HG03354 (cell line): ENCODE data around the gene ZNF892.
A peak's percentile ranks its signal among the peaks of the same experiment; 100 is the strongest.
"Not testable (repeated sequence)": the region's sequence is repeated elsewhere in the genome, so short reads cannot be mapped to it uniquely, and the experiment has no call there.

Experiments used
- ATAC-seq: cut with Tn5 transposase; IDR thresholded peaks from one replicate; pipeline ENCODE4 v1.9.1; 2021; ENCODE audit warnings: mild to moderate bottlenecking; ENCODE audit not compliant: unreplicated experiment, poor library complexity, severe bottlenecking

Gene ZNF892

DNA sequence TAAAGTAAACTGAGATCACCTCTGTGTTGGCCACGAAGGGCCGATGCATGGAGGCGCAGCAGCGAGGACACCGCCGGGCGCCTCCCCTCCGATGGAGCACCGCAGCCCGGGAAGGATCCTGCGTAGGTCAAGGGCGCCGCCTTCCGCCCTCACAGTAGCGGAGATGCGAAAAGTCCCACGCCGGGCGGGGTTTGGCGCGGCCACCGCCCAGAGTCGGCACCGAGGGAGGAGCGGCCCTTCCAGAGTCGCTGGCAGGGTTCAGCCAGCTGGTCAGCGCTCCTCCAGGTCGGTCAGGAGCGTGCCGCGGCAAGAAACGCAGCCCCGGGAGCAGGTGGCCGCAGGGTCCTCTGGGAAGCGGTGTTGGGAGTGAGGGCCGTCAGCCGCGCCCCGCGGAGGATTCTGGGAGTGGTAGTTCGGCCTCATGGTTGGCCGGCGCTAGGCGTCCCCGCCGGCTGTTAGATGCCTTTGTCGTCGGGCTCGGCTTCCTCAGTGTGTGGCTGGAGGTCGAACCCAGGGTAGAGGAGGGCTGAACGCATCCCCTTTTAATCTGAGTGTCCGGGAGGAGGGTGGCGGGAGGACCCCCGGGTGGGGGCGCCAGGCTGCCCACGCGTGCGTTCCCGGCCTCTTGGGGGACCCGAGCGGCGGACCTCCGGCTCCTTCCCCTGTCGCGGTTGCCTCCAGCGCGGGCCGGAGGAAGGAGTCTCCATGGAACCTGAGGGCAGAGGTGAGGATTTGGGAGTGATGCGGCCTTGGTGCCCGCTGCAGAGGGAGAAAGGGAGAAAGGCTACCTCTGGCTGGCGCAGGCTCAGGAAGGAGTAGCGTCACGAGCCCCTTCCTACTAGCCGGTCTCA lies at the start of gene ZNF892:
Gene ZNF892 (plus strand): TSS at position 411 of the 851 bp plus-strand sequence. CDS start 295 bp downstream, at position 706.
- peak; percentile 99 for ATAC-seq

- ATAC-seq, result no peak
Measured at GRCh38 chr2:95158441-95158840, 48.9 kb upstream of the ZNF892 start.

DNA sequence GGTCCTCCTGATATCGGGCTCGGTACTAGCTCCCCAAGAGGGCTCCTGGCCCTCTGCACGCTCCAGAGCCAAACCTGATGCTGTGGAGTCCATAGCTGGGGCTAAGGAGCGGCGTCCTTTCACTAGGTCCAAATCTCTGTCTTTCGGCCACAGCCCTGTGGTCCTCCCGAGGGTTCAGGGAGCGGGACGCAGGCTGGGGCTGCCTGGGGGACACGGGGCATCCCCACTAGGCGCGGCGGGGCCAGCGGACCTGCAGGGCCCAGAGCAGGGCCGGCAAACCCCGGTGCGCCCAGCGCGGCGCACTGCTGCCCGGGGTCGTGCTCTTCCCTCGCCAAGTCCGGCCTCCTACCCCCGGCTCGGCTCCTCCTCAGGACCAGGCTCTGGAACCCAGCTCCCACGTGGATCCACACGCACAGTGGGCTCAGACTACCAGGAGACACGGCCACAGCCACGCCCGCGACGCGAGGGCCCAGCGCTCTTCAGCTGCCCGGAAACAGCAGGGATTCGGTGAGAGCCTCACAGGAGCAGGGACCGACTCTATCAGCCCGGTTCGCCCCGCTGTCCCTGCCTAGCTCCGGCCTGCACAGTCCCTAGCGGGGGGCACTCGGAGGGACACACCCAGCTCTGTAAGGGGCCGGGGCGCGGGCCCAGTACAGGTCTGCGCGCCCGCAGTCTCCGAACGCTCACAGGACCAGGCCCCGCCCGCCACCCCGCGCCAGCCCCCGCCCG lies 48.3 kb upstream of the ZNF892 start:
- ATAC-seq, result peak; percentile 64

- ATAC-seq, result peak; percentile 91
Measured at GRCh38 chr2:95159690-95160449, 47.5 kb upstream of the ZNF892 start, which contains the start of gene ZNF514. Gene ZNF514 (minus strand): TSS chr2:95159848. CDS start chr2:95153253, 6,595 bp downstream.

DNA sequence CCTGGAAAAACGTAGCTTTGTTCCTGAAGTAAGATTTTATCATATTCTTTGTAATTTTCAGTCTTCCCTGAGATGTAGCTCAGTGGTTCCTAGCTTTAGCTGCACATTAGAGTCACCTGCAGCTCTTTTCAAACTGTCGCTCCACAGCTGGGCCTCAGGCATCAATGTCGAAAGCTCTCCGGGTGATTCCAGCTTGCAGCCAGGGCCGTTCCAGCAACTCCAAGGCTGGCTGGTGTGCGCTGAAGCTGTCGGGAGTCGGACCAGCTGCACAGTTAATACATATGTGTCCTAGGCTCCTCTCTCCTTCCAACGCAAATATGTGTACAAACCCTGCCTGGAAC lies 42.3 kb upstream of the ZNF892 start:
- no peak for ATAC-seq

DNA sequence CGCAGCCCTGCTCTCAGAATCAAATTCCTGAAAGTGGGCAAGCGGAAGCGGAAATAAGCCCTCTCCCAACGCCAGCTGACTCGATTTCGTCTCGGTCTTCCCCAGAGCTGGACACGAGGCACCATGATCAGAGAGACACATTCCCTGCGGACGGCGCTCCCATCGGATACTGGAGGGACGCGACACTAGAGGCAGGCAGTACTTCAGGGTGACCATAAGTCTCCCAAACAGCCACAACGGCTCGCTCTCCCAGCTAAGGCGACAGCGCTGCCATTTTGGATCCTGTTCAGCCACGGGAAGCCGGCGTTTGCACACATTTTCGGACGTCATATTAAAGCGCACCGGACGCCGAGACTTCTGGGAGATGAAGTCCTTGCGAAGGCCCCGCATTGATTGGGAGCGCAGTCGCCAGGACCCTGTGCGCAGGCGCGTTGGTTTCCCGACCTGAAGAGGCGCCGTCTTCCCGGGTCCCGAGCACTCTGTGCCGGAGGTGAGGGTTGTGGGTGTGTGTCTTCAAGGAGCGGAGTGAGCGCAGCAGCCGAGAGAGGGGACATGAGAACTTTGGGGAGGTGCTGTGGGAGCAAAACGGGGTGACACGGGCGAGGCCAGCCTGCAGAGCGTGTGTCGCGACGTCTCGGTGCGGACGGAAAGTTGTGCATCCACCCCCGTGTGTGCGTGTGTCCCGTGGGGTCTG lies 41.8 kb upstream of the ZNF892 start, which contains the start of gene ZNF2:
Gene ZNF2 (plus strand): TSS at position 439 of the 694 bp plus-strand sequence. CDS start 10,418 bp downstream, outside the sequence.
- peak; percentile 94 for ATAC-seq

DNA sequence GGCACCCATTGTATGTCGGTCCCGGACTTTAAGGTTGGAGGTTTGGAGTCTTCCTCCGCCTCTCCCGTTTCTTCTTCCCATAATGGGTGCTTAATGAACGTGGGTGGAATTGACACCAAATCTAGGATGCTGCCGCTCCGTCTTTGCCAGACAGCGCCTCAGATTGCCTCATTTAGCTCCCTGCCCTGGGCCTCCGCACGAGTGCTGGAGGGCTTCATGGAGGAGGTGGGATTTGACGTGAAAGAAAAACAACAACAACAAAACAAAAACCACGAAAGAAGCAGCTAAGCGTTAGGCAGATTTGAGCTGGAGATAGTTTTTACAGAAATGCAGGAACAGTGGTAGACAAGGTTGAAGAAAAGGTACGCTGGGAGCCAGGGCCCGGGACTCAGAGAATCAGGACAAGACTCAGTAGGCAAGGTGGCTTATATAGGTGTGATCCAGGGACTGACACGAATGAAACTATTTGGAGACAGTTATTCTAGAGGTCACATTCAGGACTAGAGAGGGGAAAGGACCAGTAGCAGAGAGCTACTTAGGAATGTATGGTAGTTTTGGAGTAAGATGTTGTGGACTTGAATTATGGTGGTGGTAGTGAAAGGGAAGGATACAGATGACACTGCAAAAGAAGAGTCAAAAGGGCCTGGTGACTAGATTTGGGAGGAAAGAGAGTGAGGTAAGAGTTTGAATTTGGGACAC lies 41.1 kb upstream of the ZNF892 start:
- ATAC-seq, result no peak

GRCh38 chr2:95171902-95172301 lies 35.4 kb upstream of the ZNF892 start:
- ATAC-seq, result no peak

DNA sequence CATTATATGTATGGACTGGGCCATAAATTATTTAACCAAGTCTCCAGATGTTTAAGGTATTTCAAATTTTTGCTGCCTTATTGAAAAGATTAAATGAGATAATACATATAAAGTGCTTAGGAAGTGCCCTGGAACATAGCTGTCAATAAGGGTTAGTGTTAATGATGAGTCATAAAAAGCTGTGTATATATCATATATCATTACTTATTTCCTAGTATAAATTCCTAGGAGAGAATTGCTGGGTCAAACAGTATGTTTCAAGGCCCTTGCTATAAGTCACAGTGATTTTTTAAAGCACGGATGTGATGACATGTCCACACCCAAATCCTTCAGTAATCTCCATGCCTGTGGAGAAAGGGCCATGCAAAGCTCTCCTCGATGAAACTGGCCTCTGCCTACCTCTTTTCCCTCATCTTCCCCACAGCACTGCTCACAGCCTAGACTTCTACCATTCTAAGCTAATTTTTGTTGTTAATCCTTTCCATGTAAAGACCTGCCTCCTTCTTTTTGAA lies 33.2 kb upstream of the ZNF892 start:
- no peak for ATAC-seq

DNA sequence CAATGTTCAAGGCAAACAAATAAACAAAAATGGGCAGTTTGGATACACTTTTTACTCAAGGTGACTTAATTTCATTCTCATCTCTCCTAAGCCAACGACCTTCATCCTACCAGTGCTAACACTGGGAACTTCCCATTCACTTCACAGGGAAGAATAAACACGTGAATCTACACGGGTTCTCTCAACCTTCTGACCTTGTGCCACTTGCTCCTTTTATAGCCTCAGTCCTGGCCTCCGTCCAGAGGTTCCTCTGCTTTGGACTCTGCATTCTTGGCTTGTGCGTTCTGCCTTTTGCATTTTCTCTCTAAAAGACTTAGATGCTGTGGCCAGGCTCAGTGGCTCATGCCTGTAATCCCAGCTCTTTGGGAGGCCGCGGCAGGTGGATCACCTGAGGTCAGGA lies 27.9 kb upstream of the ZNF892 start:
- no peak for ATAC-seq

DNA sequence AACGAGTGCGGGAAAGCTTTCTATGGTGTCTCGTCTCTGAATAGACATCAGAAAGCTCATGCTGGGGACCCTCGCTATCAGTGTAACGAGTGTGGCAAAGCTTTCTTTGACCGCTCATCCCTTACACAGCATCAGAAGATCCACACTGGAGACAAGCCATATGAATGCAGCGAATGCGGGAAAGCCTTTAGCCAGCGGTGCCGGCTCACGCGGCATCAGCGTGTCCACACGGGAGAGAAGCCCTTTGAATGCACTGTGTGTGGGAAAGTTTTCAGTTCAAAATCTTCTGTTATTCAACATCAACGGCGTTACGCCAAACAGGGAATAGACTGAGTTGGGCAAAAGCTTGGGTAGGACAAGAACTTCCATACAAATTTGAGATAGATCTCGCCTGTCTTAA lies 25.5 kb upstream of the ZNF892 start:
- no peak for ATAC-seq

- ATAC-seq, result no peak
Measured at GRCh38 chr2:95185197-95185596, 22.1 kb upstream of the ZNF892 start.

GRCh38 chr2:95185973-95186372 lies 21.3 kb upstream of the ZNF892 start:
- ATAC-seq, result no peak

GRCh38 chr2:95192956-95193355 lies 14.4 kb upstream of the ZNF892 start:
- ATAC-seq, result not testable (repeated sequence)

DNA sequence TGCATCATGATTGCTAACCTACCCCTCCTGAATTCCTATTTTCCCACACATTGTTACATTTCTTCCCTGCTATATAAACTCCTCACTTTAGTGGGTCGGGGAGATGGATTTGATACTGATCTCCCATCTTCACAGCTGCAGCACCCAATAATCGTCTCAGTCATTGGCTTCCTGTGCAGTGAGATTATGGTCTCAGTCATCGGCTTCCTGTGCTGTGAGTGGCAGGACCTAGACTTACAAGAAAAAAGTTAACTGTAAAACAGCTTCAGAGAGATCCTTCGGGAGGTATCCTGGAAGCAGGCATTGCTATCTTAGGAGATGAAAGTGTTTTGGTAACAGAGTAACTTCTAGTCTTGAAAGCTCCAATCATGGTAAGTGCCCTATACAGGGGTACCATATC lies 3.4 kb upstream of the ZNF892 start:
- ATAC-seq, result no peak

- no peak for ATAC-seq
Measured at GRCh38 chr2:95204396-95204795, 2.9 kb upstream of the ZNF892 start.

- ATAC-seq, result no peak
Measured at GRCh38 chr2:95206096-95206495, 1.2 kb upstream of the ZNF892 start.

DNA sequence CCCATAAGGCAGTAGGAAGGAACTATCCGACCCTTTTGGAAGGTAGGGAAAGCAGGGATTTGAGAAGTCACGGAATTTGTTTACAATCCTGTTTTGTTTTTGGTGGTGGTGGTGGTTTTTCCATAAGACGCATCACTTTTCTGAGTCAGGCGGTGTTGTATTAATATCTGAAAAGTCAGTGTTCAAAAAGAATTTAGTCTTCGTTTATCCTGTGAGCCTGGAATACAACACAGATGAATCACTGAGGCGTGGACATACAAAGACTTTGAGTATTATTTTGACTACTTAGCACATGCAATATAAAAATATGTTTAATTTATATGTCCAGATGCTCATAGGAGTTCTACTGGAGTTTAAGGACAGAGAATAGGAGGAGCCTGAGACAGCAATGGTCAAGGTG lies 785 bp downstream of the ZNF892 start:
- ATAC-seq, result no peak
